ENCODE results near the gene SLC44A3.
"Not testable (repeated sequence)": the region's sequence is repeated elsewhere in the genome, so short reads cannot be mapped to it uniquely, and the experiment has no call there.

DNA sequence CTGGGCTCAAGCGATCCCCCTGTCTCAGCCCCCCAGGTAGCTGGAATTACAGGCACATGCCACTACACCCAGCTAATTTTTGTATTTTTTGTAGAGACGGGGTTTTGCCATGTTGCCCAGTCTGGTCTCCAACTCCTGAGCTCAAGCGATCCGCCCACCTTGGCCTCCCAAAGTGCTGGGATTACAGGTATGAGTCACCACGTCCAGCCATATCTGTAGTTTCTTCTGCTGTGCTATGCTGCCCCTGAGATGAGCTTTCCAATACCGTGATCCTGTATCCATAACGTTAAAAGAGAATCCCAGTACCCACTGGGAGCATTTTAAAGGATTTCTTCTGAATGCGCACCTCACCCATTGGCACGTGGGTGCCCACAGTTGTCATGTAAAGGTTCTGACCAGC lies 20.2 kb downstream of the SLC44A3 start:
- TF ChIP-seq, protein P1, sequence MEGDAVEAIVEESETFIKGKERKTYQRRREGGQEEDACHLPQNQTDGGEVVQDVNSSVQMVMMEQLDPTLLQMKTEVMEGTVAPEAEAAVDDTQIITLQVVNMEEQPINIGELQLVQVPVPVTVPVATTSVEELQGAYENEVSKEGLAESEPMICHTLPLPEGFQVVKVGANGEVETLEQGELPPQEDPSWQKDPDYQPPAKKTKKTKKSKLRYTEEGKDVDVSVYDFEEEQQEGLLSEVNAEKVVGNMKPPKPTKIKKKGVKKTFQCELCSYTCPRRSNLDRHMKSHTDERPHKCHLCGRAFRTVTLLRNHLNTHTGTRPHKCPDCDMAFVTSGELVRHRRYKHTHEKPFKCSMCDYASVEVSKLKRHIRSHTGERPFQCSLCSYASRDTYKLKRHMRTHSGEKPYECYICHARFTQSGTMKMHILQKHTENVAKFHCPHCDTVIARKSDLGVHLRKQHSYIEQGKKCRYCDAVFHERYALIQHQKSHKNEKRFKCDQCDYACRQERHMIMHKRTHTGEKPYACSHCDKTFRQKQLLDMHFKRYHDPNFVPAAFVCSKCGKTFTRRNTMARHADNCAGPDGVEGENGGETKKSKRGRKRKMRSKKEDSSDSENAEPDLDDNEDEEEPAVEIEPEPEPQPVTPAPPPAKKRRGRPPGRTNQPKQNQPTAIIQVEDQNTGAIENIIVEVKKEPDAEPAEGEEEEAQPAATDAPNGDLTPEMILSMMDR (IDR thresholded peaks at IDR 0.05): not testable (repeated sequence)
- not testable (repeated sequence) for TF ChIP-seq POLR2A, POLR2AphosphoS5, EP300 (IDR thresholded peaks at IDR 0.05)

Data from stomach (tissue), 4 donors.